Measurements from ENCODE around the gene AAMP.

AAMP gene

GRCh38 chr2:218259099-218259961, 10.6 kb downstream of the AAMP start:
- DNase-seq (ENCODE audit: low read depth) = no peak

- DNase-seq (ENCODE audit: low read depth) = peak; percentile 53
Measured at GRCh38 chr2:218257390-218257981, 12.5 kb downstream of the AAMP start.

DNA sequence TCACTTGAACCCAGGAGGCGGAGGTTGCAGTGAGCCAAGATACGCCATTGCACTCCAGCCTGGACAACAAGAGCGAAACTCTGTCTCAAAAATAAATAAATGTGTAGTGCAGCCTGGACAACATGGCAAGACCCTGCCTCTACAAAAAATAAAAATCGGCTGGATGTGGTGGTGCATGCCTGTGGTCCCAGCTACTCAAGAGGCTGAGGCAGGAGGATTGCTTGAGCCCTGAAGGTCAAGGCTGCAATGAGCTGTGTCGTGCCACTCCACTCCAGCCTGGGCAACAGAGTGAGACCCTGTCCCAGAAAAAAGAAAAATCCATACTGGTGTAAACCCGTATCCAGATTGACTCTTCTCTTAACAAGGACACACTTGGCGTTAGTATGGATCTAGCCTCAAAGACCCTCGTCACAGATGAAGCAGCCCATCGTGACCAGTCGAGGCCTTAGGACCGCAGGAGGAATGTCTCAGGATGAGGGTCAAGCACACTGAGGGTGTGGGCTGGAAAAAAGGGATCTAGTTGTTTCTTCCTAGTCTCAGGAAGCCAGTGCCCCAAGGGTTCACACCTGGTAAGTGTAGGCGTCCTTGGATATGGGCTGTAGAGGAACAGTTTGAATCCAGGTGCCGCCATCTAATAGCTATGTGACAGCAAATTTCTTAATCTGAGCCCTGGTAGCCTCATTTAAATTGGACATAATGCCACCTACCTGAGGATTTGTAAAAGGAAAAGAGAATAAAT, 13.2 kb downstream of the AAMP start:
- no peak for DNase-seq (ENCODE audit: low read depth)

- no peak for DNase-seq (ENCODE audit: low read depth)
Measured at GRCh38 chr2:218255446-218255845, 14.5 kb downstream of the AAMP start.

DNA sequence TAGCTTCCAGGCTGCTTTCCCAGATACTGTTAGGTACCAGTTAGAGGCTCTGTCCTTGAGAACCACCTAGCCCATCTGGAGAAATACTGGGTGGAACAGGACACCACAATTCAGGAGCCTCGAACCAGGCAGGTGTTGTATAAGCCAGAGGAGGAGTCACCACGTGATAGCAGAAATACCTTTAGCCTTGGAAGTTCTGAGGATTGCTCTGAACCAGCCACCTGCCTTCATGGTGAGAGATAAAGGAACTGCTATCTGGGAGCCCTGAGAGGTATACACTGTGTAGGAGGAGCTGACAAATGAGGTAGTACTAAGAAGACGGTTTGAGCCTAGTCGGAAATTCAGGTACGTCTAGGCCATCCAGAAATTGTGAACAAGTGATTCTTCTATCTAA, 16.7 kb downstream of the AAMP start:
- no peak for DNase-seq (ENCODE audit: low read depth)

DNA sequence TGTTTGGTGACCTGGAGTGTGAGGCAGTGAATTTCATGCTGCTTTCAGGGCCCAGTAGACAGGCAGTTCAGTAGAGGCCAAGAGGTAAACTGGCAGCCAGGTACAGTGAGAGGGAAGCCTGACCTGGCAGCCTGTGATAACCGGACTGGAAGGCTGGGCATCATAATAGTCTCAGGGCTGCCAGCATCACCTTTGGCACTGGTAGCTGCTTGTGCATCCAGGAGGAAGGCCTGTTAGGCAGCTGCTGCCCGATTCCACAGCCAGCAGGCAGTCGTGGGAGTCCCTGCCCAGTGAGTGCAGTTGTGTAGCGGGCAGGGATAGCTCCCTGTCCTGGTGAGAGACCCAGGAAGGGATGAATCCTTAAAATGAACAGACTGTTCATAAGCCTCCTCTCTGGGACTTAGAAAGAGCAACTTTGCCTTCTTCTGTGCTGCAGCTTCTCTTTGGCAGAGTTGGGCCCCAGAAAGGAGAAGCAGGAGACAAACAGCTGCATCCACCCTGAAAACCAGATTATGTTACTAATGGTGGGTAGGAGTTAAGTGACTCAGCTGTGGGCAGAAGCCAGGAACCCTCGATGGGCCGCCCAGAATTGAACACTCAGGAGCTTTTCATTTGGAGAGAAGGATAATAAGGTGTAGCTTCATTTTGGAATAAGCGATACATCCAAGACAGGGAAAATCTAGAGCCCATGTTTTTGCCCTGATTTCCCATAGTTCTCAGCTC, 17.3 kb downstream of the AAMP start:
- DNase-seq (ENCODE audit: low read depth) = no peak

- no peak for DNase-seq (ENCODE audit: low read depth)
Measured at GRCh38 chr2:218249691-218250090, 20.2 kb downstream of the AAMP start.

DNA sequence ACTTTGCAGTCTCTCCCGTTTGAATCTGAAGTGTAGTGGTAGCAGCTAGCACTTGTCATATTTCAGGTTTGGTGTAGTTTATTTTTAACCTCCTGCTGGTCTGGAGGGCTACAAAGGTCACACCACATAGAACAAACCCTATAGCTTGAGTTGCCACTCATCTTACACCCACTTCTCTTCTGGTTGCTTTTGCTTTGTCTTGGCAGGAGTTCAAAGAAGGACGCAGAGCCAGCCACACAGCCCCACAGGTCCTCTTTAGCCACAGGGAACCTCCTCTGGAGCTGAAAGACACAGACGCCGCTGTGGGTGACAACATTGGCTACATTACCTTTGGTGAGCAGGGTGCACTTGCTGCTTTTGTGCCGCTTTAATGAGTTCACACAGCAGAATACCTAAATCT, 24.7 kb downstream of the AAMP start:
- DNase-seq (ENCODE audit: low read depth) = no peak

- DNase-seq (ENCODE audit: low read depth) = no peak
Measured at GRCh38 chr2:218244665-218245064, 25.3 kb downstream of the AAMP start.

DNA sequence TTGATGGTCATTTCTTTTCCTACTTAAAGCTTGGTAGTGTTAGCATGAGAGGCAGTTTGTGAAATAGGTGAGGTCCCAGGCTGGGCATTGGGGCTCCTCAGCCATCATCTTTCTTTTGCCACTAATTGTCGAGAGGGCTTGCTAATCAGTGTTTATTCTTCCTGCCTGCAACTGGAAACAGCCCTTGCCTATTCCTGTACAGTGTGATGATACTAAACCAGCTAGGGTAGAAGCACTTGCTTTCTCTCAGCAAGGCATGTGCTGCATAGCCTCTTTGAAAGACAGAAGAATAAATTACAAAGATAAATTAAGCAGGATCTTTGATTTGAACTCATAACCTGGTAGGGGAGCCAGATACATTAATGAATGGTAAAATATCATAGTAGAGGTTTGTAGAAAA, 25.7 kb downstream of the AAMP start:
- DNase-seq (ENCODE audit: low read depth) = no peak

GRCh38 chr2:218238887-218239286, 31.1 kb downstream of the AAMP start:
- no peak for DNase-seq (ENCODE audit: low read depth)

GRCh38 chr2:218236829-218237228, 33.1 kb downstream of the AAMP start:
- DNase-seq (ENCODE audit: low read depth) = no peak

DNA sequence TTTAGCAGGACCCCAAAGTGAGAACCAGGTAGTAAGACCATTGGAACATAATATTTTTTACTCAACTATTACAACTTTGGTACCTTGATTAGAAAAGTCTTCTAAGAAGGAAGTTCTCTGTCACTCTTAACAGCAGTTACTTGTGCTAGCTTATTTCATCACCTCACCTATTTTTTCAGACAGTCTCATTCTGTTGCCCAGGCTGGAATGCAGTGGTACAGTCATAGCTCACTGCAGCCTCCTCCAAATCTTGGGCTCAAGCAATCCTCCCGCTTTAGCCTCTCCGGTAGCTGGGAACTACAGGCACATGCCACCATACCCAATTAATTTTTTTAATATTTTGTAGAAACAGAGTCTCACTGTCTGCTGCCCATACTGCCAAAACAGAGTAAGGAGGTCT, 34.9 kb downstream of the AAMP start:
- DNase-seq (ENCODE audit: low read depth) = no peak

- DNase-seq (ENCODE audit: low read depth) = no peak
Measured at GRCh38 chr2:218234521-218234920, 35.4 kb downstream of the AAMP start.

- no peak for DNase-seq (ENCODE audit: low read depth)
Measured at GRCh38 chr2:218233543-218233942, 36.4 kb downstream of the AAMP start.

GRCh38 chr2:218230882-218231281, 39.1 kb downstream of the AAMP start:
- DNase-seq (ENCODE audit: low read depth) = no peak

DNA sequence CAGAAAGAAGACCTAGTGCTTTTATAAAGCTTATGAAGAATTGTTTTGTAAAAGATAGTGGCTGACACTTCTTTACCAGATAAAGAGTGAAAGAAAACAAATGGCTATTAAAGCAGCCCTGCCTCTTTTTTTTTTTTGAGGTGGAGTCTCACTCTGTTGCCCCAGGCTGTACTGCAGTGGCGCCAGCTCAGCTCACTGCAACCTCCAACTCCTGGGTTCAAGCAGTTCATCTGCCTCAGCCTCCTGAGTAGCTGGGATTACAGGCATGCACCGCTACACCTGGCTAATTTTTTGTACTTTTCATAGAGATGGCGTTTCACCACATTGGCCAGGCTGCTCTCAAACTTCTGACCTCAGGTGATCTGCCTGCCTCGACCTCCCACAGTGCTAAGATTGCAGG, 40.1 kb downstream of the AAMP start:
- DNase-seq (ENCODE audit: low read depth) = no peak

GRCh38 chr2:218229239-218229638, 40.7 kb downstream of the AAMP start:
- peak; percentile 20 for DNase-seq (ENCODE audit: low read depth)

DNA sequence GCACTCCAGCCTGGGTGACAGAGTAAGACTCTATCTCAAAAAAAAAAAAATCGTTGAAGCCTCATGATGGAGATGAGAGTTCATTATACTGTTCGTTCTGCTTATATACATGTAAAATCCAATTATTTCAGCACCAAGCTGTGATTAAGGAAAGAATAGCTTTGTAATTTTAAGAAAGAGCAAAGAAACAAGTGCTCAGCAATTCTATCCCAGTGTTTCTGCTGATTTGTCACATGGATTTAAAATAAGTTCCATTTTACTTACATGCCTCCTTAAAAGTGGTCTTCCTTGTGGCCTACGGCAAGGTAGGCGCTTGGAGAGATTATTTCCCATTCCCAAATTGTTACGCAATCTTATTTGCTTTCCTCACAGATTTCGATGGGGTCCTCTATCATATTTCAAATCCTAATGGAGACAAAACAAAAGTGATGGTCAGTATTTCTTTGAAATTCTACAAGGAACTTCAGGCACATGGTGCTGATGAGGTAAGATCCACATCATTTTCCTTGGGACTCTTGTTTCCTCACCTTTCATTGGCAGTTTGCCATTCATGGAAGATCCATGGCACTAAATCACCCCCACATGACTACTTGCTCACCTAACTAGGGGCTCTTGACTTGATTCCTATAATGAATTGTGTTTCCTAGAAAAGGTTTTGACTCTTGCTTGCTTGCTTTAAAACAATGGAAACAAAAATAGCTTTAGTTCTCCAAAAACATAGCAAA, 41.4 kb downstream of the AAMP start:
- no peak for DNase-seq (ENCODE audit: low read depth)

- no peak for DNase-seq (ENCODE audit: low read depth)
Measured at GRCh38 chr2:218226903-218227302, 43.0 kb downstream of the AAMP start.

- no peak for DNase-seq (ENCODE audit: low read depth)
Measured at GRCh38 chr2:218224186-218224585, 45.8 kb downstream of the AAMP start.

- no peak for DNase-seq (ENCODE audit: low read depth)
Measured at GRCh38 chr2:218223046-218223445, 46.9 kb downstream of the AAMP start.
